GM19372 (cell line): ENCODE data around the gene CTNND2.
"Not testable (repeated sequence)": the region's sequence is repeated elsewhere in the genome, so short reads cannot be mapped to it uniquely, and the experiment has no call there.

Experiments used
- ATAC-seq: cut with Tn5 transposase; IDR thresholded peaks from one replicate; pipeline ENCODE4 v1.9.1; 2021; ENCODE audit warnings: mild to moderate bottlenecking, low read depth, moderate library complexity; ENCODE audit not compliant: unreplicated experiment

Gene CTNND2

GRCh38 chr5:11148810-11149539, 755.3 kb downstream of the CTNND2 start:
- no peak for ATAC-seq

GRCh38 chr5:11146171-11146570, 758.1 kb downstream of the CTNND2 start:
- no peak for ATAC-seq

GRCh38 chr5:11143456-11144267, 760.6 kb downstream of the CTNND2 start:
- peak; percentile 63 for ATAC-seq

GRCh38 chr5:11139217-11139865, 764.9 kb downstream of the CTNND2 start:
- ATAC-seq: no peak

GRCh38 chr5:11130131-11130530, 774.1 kb downstream of the CTNND2 start:
- ATAC-seq: no peak

- no peak for ATAC-seq
Observed at GRCh38 chr5:11128021-11128420, 776.2 kb downstream of the CTNND2 start.

GRCh38 chr5:11126844-11127243, 777.4 kb downstream of the CTNND2 start:
- ATAC-seq: no peak

- ATAC-seq: no peak
Observed at GRCh38 chr5:11121885-11122284, 782.4 kb downstream of the CTNND2 start.

GRCh38 chr5:11110128-11110527, 794.1 kb downstream of the CTNND2 start:
- no peak for ATAC-seq

- ATAC-seq: no peak
Observed at GRCh38 chr5:11105696-11106095, 798.5 kb downstream of the CTNND2 start.

- ATAC-seq: no peak
Observed at GRCh38 chr5:11104651-11105112, 799.6 kb downstream of the CTNND2 start.

- ATAC-seq: no peak
Observed at GRCh38 chr5:11104210-11104609, 800.0 kb downstream of the CTNND2 start.

GRCh38 chr5:11084111-11084510, 820.1 kb downstream of the CTNND2 start:
- ATAC-seq: no peak

- ATAC-seq: no peak
Observed at GRCh38 chr5:11082404-11082945, 821.8 kb downstream of the CTNND2 start.

- ATAC-seq: no peak
Observed at GRCh38 chr5:11076945-11077613, 827.2 kb downstream of the CTNND2 start.

GRCh38 chr5:11075035-11075805, 829.0 kb downstream of the CTNND2 start:
- no peak for ATAC-seq

GRCh38 chr5:11072568-11072967, 831.7 kb downstream of the CTNND2 start:
- no peak for ATAC-seq

- ATAC-seq: no peak
Observed at GRCh38 chr5:11072076-11072475, 832.2 kb downstream of the CTNND2 start.

- no peak for ATAC-seq
Observed at GRCh38 chr5:11069041-11069440, 835.2 kb downstream of the CTNND2 start.

- ATAC-seq: not testable (repeated sequence)
Observed at GRCh38 chr5:11065723-11066122, 838.5 kb downstream of the CTNND2 start.
